WI38 (cell line): ENCODE results near the gene HSPA14.
"Not testable (repeated sequence)": the region's sequence is repeated elsewhere in the genome, so short reads cannot be mapped to it uniquely, and the experiment has no call there.

Source experiments
- H3K4me3 ChIP-seq: 2 replicates; pipeline ENCODE4 v1.5.1; 2011; ENCODE audit warnings: low read depth, mild to moderate bottlenecking, control low read depth, low read length
- CTCF ChIP-seq: IDR thresholded peaks from 2 replicates; pipeline ENCODE4 v1.5.1; 2012; ENCODE audit warnings: low read depth, mild to moderate bottlenecking, control low read depth, low read length

The HSPA14 gene

GRCh38 chr10:14810969-14811953, 26.8 kb upstream of the HSPA14 start:
- TF ChIP-seq CTCF = no peak
- no peak overlapping the region for H3K4me3 ChIP-seq

GRCh38 chr10:14812271-14812670, 25.8 kb upstream of the HSPA14 start:
- no peak for TF ChIP-seq CTCF
- H3K4me3 ChIP-seq = no peak overlapping the region

GRCh38 chr10:14815681-14816080, 22.4 kb upstream of the HSPA14 start:
- no peak for TF ChIP-seq CTCF
- H3K4me3 ChIP-seq = no peak overlapping the region

- H3K4me3 ChIP-seq = not testable (repeated sequence)
These were observed 21.4 kb upstream of the HSPA14 start for GRCh38 chr10:14816717-14817116.

- no peak for TF ChIP-seq CTCF
These were observed 17.9 kb upstream of the HSPA14 start for GRCh38 chr10:14820010-14820774.

GRCh38 chr10:14820775-14821154, 17.3 kb upstream of the HSPA14 start:
- no peak for TF ChIP-seq CTCF
- no peak overlapping the region for H3K4me3 ChIP-seq

More at GRCh38 chr10:14820010-14820774, 17.9 kb upstream of the HSPA14 start:
- no peak overlapping the region for H3K4me3 ChIP-seq

GRCh38 chr10:14821635-14822375, 16.3 kb upstream of the HSPA14 start:
- no peak overlapping the region for H3K4me3 ChIP-seq
- TF ChIP-seq CTCF = no peak
